ENCODE measurements around the gene TDRD1.
A peak's percentile ranks its signal among the peaks of the same experiment; 100 is the strongest.

The TDRD1 gene

DNA sequence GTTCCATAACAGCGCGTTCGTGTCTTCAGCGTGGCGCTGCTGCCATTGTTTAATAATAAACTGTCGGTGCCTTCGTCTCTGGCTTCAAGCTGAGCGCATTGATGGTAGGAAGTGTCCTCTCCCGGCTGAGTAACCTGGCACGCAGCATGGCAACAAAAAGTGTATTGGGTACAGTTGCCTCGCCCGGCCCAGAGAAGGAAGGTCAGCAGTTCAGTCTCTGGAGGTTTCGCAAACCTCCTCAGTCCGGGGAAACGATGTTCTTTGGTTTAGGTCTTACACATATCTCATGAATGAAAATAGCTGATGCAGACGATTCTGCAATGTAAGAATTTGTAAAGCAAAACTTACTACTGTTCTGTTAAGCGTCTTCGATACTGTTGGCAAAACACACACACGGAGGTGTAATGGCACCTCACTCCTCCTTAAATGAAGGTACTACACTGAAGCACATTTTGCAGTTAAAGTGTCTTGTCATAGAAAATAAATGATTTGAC is 4.4 kb upstream of the TDRD1 start:
- DNase-seq = peak; percentile 87

- no peak for DNase-seq
These were observed 3.5 kb upstream of the TDRD1 start for GRCh38 chr10:114175667-114176066.

DNA sequence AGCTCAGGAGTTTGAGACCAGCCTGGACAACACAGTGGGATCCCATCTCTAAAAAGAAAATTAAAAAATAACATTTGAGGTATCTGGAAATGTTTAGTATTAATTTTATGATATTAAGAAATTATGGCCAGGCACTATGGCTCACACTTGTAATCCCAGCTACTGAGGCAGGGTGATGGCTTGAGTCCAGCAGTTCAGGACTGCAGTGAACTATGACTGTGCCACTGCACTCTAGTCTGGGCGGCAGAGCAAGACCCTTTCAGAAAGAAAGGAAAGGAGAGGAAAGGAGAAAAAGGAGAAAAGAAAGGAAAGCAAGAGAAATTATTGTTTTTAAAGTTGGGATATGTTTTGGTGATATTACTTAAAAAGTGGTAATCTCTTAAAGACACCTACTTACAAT is 2.6 kb upstream of the TDRD1 start:
- DNase-seq = no peak

DNA sequence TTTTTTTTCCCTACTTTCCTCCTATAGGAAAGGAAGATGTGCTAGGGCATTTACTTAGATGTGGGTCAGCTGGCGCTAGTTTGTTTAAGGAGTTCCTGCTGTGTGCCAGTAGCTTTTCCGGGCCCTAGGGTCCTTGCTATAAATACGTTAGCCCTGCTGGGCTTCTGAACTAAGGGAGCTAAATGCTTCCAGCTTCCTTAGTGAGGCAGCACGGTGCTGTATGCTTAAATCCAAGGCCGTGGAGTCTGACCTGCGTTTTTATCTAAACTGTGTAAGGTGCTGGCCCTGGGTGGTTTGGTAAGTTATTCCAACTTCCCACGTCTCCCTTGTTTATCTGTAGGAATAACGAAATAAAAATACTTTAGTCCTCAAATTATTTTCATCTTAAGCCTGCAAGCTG is 594 bp downstream of the TDRD1 start:
- DNase-seq = no peak

DNA sequence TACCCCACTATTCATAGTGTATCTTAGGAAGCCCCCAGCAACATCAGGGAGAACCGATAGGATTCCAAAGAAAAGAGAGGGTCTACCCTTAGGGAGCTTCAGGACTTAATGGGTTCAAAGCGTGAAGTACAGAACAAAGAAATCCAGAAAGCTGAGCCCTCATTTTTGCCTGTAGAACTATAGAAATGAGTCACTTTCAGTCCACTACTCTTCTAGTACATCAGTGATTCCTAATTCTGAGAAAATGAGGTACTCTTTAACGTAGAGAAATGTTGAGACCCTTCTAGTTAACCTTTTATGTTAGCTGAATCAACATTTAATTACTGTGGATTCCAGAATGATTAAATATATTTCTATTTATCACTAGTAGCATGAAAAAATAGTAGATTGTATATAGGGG is 1.8 kb downstream of the TDRD1 start:
- no peak for DNase-seq

GRCh38 chr10:114181971-114182370 is 2.8 kb downstream of the TDRD1 start:
- DNase-seq = peak; percentile 6

- DNase-seq = no peak
These were observed 4.4 kb downstream of the TDRD1 start for GRCh38 chr10:114183563-114183962.

DNA sequence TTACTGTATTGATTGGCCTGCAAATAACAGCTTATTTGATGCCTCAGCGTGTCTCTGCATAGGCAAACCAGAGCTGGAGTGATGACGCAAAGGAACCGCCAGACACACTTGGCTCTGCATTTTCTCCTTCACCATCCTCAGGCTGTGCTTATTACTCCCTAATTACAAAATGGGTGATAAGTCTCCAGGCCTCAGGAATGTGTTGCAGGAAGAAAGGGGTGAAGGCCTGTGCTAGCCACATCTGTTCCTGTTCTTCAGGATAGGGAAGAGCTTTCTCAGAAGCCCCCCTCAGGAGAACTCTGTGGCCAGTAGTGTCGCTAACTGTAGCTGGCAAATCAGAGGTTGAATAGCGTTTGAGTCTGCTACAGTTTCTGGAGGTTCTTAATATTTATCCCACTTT is 5.1 kb downstream of the TDRD1 start:
- no peak for DNase-seq

GRCh38 chr10:114188001-114188400 is 8.8 kb downstream of the TDRD1 start:
- peak; percentile 54 for DNase-seq

DNA sequence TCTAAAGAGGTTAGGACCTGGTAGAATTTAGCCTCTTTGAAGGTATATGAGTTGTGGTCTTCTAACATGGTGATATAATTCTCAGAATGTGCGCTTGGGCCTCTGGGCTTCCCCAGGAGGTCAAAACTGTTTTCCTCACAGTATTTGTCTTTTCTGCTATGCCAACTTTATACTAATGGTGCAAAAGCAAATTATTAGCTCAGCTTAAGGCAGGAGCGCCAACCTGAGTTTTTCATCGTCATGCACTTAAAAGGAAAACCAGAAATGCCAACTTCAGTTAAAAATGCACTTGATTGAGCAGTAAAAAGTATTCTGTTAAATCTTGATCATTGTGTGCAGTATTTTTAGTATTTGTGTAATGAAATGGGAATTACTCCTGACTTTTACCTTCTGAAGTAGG is 9.7 kb downstream of the TDRD1 start:
- DNase-seq = no peak

GRCh38 chr10:114189700-114190099 is 10.5 kb downstream of the TDRD1 start:
- DNase-seq = no peak

GRCh38 chr10:114195079-114195478 is 15.9 kb downstream of the TDRD1 start:
- DNase-seq = no peak

DNA sequence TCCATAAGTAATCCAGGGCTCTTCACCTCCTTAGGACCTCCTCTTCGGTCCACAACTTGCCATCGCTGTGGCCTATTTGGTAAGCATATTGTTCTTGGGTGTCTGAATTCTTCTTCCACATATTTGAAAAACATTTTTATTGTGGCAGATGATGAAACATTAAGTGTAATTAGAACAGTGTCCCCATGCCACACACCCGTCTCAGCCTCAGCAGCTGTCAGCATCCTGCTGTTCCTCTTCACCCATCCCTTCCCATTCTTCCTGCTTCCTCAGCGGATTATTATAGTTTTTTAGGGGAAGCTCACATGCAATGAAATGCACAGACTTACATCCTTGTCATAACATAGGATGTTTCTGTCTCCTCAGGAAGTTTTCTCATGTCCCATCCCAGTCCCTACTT is 20.1 kb downstream of the TDRD1 start:
- DNase-seq = no peak

- DNase-seq = no peak
These were observed 23.7 kb downstream of the TDRD1 start for GRCh38 chr10:114202812-114203211.

- DNase-seq = no peak
These were observed 27.7 kb downstream of the TDRD1 start for GRCh38 chr10:114206902-114207301.

DNA sequence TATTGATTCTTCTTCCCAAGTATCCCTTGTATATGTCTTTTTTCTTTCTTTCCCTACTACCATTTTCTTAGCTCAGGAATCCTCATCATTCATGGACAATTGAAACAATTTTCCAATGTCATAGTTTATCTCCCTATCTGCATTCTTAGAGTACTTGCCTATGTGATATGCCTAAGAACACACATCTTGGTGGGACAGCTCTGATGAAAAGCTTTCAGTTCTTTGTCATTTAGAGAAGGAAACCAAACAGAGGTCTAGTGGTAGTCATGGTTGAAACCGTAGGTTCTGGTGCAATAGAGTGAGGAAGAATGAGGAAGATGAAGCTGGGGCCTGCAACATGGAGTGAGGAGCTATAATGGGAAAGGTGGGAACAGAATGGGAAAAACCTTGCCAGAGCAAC is 28.2 kb downstream of the TDRD1 start:
- DNase-seq = no peak

DNA sequence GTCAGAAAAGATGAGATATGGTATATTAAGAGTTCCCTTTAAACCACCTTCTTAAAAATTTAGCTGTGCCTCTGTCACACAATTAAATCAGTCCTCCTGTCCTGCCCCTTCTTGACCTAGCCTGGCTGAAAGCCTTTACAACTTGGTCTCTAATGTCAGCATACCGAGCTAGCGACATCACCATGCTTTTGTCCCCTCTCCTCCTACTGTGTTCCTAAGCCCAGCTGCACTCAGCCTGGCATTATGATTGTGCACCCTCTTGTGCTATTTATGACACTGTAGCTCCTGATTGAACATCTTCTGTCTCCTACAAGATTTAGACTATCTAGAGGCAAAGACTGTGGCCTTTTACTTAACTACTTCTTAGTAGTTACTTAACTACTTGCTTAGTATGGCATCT is 29.2 kb downstream of the TDRD1 start:
- no peak for DNase-seq

GRCh38 chr10:114212153-114212552 is 33.0 kb downstream of the TDRD1 start:
- DNase-seq = no peak

DNA sequence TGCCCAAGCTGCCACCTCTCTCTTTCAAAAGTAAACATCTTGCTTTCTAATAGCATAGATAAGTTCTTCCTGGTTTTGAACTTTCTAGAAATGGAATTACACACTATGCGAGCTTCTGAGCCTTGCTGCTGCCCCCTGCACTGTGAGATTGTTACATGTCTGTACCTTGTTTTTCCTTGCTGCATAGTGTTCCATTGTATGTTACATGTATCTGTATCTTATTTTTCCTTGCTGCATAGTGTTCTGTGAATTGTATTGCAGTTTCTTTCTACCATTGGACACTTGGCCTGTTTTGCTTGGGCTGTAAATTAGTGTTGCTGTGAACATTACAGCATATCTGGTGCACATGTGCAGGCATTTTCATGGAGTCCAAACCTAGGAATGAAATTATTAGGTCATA is 35.9 kb downstream of the TDRD1 start:
- DNase-seq = no peak

- DNase-seq = peak; percentile 29
These were observed 41.1 kb downstream of the TDRD1 start for GRCh38 chr10:114220281-114220680.

- DNase-seq = no peak
These were observed 42.1 kb downstream of the TDRD1 start for GRCh38 chr10:114221235-114221634.

DNA sequence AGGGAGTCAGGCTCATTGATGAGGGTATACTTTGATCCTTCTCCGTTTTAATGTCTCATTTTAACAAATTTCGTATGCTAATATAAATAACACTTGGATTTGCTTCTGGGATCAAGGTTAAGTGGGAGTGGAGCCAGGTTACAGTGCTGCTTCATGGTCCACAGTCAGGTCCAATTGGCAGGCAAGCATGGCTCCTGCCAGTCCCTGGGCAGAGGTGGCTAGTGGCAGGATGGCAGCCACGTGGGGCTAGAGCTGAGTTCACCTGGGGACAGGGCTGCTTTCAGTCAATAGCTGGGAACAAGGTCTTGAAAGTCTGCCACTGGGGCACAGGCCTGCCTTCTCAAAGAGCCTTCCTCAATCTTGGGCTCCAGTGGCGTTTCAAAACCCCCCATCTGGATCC is 43.9 kb downstream of the TDRD1 start:
- DNase-seq = no peak

DNA sequence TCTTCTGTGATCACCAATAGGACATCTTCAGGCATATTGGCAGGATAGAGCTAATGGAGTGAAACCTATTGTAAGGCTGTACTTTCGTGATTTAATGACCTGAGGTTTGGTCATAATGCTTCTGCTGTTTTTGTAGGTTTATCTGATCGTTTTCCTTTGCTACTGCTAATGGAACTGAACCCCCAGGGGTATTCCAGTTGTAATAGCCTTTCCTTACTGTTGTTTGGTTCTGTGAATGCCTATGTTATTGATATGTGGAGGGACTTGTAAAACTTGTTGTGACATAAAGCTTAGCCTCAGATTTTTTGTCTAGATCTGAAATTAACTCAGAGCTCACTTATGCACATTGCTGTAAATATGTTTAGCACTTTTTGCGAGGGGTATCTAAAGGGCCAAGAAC is 49.0 kb downstream of the TDRD1 start:
- no peak for DNase-seq

DNA sequence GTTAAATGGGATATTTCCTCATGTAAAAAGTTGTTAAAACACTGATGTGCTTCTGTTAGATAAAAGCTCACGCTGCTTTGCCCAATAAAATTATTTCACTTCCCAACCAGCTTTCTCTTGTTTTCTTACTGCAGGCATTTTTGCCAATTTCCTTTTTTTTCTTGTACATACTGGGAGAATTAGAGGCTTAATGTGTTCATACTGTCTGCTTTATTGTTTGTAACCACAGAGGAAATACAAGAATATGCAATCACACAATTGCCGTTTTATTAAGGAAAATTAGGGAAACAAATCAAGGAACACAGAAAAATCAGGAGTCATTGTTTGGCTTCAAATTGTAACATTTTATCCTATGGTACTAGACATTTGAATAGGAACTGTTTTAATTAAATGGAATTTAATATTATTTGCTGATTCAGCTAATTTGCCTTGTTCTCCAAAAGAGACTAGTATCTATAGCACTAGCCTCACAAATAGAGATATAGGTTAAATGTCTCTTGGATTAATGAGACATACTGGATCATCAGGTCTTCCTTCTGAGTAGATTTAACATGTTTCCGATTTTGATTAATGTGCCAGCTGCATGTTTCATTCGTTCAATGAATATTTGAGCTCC is 53.5 kb downstream of the TDRD1 start:
- DNase-seq = no peak

- no peak for DNase-seq
These were observed 54.3 kb downstream of the TDRD1 start for GRCh38 chr10:114233482-114233881.

- no peak for DNase-seq
These were observed 55.0 kb downstream of the TDRD1 start for GRCh38 chr10:114234132-114234531.

Measured in RPMI8226 (cell line).